Astrocyte of the hippocampus (primary cell): ENCODE measurements around the gene PDZD7.
"Not testable (repeated sequence)": the region's sequence is repeated elsewhere in the genome, so short reads cannot be mapped to it uniquely, and the experiment has no call there.

Source experiments
- DNase-seq: peaks from one replicate; pipeline ENCODE4 v3.0.0; 2011; ENCODE audit warnings: low read depth, low spot score

PDZD7 gene

GRCh38 chr10:100984672-100985177 is 46.2 kb downstream of the PDZD7 start:
- no peak for DNase-seq

GRCh38 chr10:100983868-100984671 is 46.9 kb downstream of the PDZD7 start:
- no peak for DNase-seq

- no peak for DNase-seq
These were observed 47.8 kb downstream of the PDZD7 start for GRCh38 chr10:100982916-100983830.

- no peak for DNase-seq
These were observed 49.7 kb downstream of the PDZD7 start for GRCh38 chr10:100981178-100981772.

- no peak for DNase-seq
These were observed 50.2 kb downstream of the PDZD7 start for GRCh38 chr10:100980711-100981110.

- DNase-seq, result no peak
These were observed 50.6 kb downstream of the PDZD7 start for GRCh38 chr10:100980311-100980710.

- DNase-seq, result no peak
These were observed 51.1 kb downstream of the PDZD7 start for GRCh38 chr10:100979791-100980272.

- DNase-seq, result no peak
These were observed 52.1 kb downstream of the PDZD7 start for GRCh38 chr10:100978901-100979195.

- DNase-seq, result no peak
These were observed 52.6 kb downstream of the PDZD7 start for GRCh38 chr10:100978121-100978900.

GRCh38 chr10:100977436-100977835 is 53.5 kb downstream of the PDZD7 start:
- no peak for DNase-seq

GRCh38 chr10:100976906-100977305 is 54.0 kb downstream of the PDZD7 start:
- DNase-seq, result no peak

GRCh38 chr10:100975397-100975796 is 55.5 kb downstream of the PDZD7 start:
- not testable (repeated sequence) for DNase-seq

- DNase-seq, result no peak
These were observed 57.9 kb downstream of the PDZD7 start for GRCh38 chr10:100972904-100973535.

- no peak for DNase-seq
These were observed 58.6 kb downstream of the PDZD7 start for GRCh38 chr10:100972115-100972903.

GRCh38 chr10:100970914-100971811 is 59.8 kb downstream of the PDZD7 start:
- no peak for DNase-seq

GRCh38 chr10:100970076-100970913 is 60.6 kb downstream of the PDZD7 start:
- no peak for DNase-seq

- DNase-seq, result peak; percentile 61
These were observed 61.5 kb downstream of the PDZD7 start, which contains the start of gene SEMA4G for GRCh38 chr10:100969187-100970075. Gene SEMA4G (plus strand): TSS chr10:100969504. CDS start chr10:100972913, 3,409 bp downstream.
